OCI-LY7 (cell line): ENCODE data around the gene AGR3. TPM values are rescaled to one million over a fixed set of nuclear protein-coding genes. Genes with fewer than 3 reads are reported as not detected.

Source experiments
- BruUV-seq: library from RNA; stranded (reverse); fragments of 400-500 nt; replicated peaks from 2 replicates; lab custom pipeline; 2021; lab: Mats Ljungman, UMichigan
- CTCF ChIA-PET: fragments of 300-600 bp; sonication (Branson Sonifier 250); formaldehyde crosslinking; loops from one replicate; lab custom pipeline; 2022; ENCODE audit warnings: antibody characterized with exemption; ENCODE audit not compliant: unreplicated experiment; lab: Charles Lee
- POLR2A ChIA-PET: fragments of 300-600 bp; sonication (Branson Sonifier 250); formaldehyde crosslinking; loops from one replicate; lab custom pipeline; 2022; ENCODE audit warnings: antibody characterized with exemption; lab: Charles Lee
- DNase-seq: peaks from one replicate; pipeline ENCODE4 v3.0.0-alpha.2; 2015; ENCODE audit warnings: low spot score
- H2AFZ ChIP-seq: fragments of 200-600 bp; sonication (generic), shearing (Covaris generic); 2 replicates; pipeline ENCODE4 v1.6.1; 2014; ENCODE audit warnings: mild to moderate bottlenecking, antibody characterized with exemption, low read length, moderate library complexity
- H3K27ac ChIP-seq: fragments of 200-600 bp; sonication (generic); 2 replicates; pipeline ENCODE4 v1.5.1; 2014; ENCODE audit warnings: mixed run types, low read depth, mild to moderate bottlenecking, moderate library complexity, low read length, inconsistent platforms; ENCODE audit not compliant: poor library complexity, severe bottlenecking
- H3K36me3 ChIP-seq: fragments of 200-600 bp; sonication (generic); 2 replicates; pipeline ENCODE4 v1.6.1; 2014; ENCODE audit warnings: mild to moderate bottlenecking, antibody characterized with exemption, low read length, moderate library complexity, mixed read lengths; ENCODE audit not compliant: insufficient read depth
- H3K4me1 ChIP-seq: fragments of 200-600 bp; sonication (generic); 2 replicates; pipeline ENCODE4 v1.5.1; 2014; ENCODE audit warnings: mild to moderate bottlenecking, low read length; ENCODE audit not compliant: insufficient read depth, poor library complexity, severe bottlenecking
- H3K4me2 ChIP-seq: fragments of 200-600 bp; sonication (generic); 2 replicates; pipeline ENCODE4 v1.6.1; 2014; ENCODE audit warnings: mild to moderate bottlenecking, low read length
- H3K4me3 ChIP-seq: fragments of 200-600 bp; sonication (generic); 2 replicates; pipeline ENCODE4 v1.5.1; 2014; ENCODE audit warnings: mild to moderate bottlenecking, low read depth, low read length; ENCODE audit not compliant: poor library complexity, severe bottlenecking
- H3K79me2 ChIP-seq: fragments of 200-600 bp; sonication (generic); 2 replicates; pipeline ENCODE4 v1.6.1; 2016; ENCODE audit warnings: low read depth, mild to moderate bottlenecking, low read length, moderate library complexity, mixed read lengths; ENCODE audit not compliant: insufficient read depth
- H3K9me2 ChIP-seq: fragments of 200-600 bp; sonication (generic); 2 replicates; pipeline ENCODE4 v1.6.1; 2016; ENCODE audit warnings: mild to moderate bottlenecking, low read length, mixed read lengths; ENCODE audit not compliant: insufficient read depth
- H3K9me3 ChIP-seq: fragments of 200-600 bp; sonication (generic); 2 replicates; pipeline ENCODE4 v1.6.1; 2014; ENCODE audit warnings: mild to moderate bottlenecking, mixed run types, low read length, mixed read lengths
- H4K20me1 ChIP-seq: fragments of 200-600 bp; sonication (generic); 2 replicates; pipeline ENCODE4 v1.6.1; 2014; ENCODE audit warnings: mild to moderate bottlenecking, antibody characterized with exemption, low read length, moderate library complexity, mixed read lengths; ENCODE audit not compliant: insufficient read depth
- CTCF ChIP-seq: fragments of 200-600 bp; sonication (generic); conservative IDR thresholded peaks from 2 replicates; pipeline ENCODE4 v1.5.1; 2014; ENCODE audit warnings: mild to moderate bottlenecking, antibody characterized with exemption, low read length, moderate library complexity, mixed read lengths
- EZH2phosphoT487 ChIP-seq: fragments of 200-600 bp; sonication (generic); IDR thresholded peaks from 2 replicates; pipeline ENCODE4 v1.6.1; 2018; ENCODE audit warnings: low read depth, borderline replicate concordance, mild to moderate bottlenecking, mixed run types, antibody characterized with exemption, low read length, moderate library complexity, mixed read lengths
- intact Hi-C: fragments of 100-400 bp; cut with micrococcal nuclease; formaldehyde crosslinking; loops from one replicate; pipeline ENCODE4 v1.10.0; 2022; ENCODE audit not compliant: unreplicated experiment
- total RNA-seq, 2 experiments: library from RNA; depleted of rRNA in 1 of 2; stranded (reverse); fragments of >200 nt in 1 of 2; shearing (Covaris generic) in 1 of 2; gene quantifications; 2 replicates each; pipeline ENCODE4 v1.2.3, GENCODE V29; 2014 to 2022

Gene AGR3
- total RNA-seq, 2 experiments from 2014 or later = not detected

- H3K9me3 ChIP-seq = no peaks in the 10 kb centered on the region
- H2AFZ ChIP-seq = no peak overlapping the region
- CTCF ChIA-PET = no interaction called here
- intact Hi-C loops = no loop called here
- no peak overlapping the region for H3K4me2 ChIP-seq
- H3K9me2 ChIP-seq = no peaks in the 10 kb centered on the region
- H3K36me3 ChIP-seq = no peaks in the 10 kb centered on the region
- no peaks in the 10 kb centered on the region for H3K4me1 ChIP-seq
- no peak for DNase-seq
- no peaks in the 10 kb centered on the region for H3K79me2 ChIP-seq
- TF ChIP-seq EZH2phosphoT487 (no peak), CTCF (no peak)
- BruUV-seq = no TSS peak
- POLR2A ChIA-PET = interaction anchor here (0.6 kb wide), 2 partner anchors 185 to 212 kb away, joined by 3 read pairs; no protein-coding TSS in a partner anchor
- no peak overlapping the region for H3K27ac ChIP-seq
- H3K4me3 ChIP-seq = no peak overlapping the region
- no peaks in the 10 kb centered on the region for H4K20me1 ChIP-seq
These were observed 41.2 kb upstream of the AGR3 start for GRCh38 chr7:16923019-16923418.

GRCh38 chr7:16921644-16922257, 40.0 kb upstream of the AGR3 start:
- Histone ChIP-seq H3K27ac (no peak overlapping the region), H4K20me1 (no peaks in the 10 kb centered on the region), H3K9me2 (no peaks in the 10 kb centered on the region), H3K4me3 (no peak overlapping the region), H2AFZ (no peak overlapping the region), H3K9me3 (no peaks in the 10 kb centered on the region), H3K36me3 (no peaks in the 10 kb centered on the region), H3K4me1 (no peaks in the 10 kb centered on the region), H3K4me2 (no peak overlapping the region), H3K79me2 (no peaks in the 10 kb centered on the region)
- TF ChIP-seq EZH2phosphoT487 (no peak), CTCF (no peak)
- no peak for DNase-seq
- ChIA-PET CTCF (no interaction called here), POLR2A (interaction anchor here (0.7 kb wide), 1 partner anchor 90 kb away, joined by 3 read pairs; no protein-coding TSS in a partner anchor)
- intact Hi-C loops = no loop called here
- no TSS peak for BruUV-seq

- intact Hi-C loops = no loop called here
- no TSS peak for BruUV-seq
- Histone ChIP-seq H2AFZ (no peak overlapping the region), H3K4me3 (no peak overlapping the region), H3K4me2 (no peak overlapping the region), H4K20me1 (no peaks in the 10 kb centered on the region), H3K9me2 (no peaks in the 10 kb centered on the region), H3K4me1 (no peaks in the 10 kb centered on the region), H3K27ac (no peak overlapping the region), H3K9me3 (no peaks in the 10 kb centered on the region), H3K36me3 (no peaks in the 10 kb centered on the region), H3K79me2 (no peaks in the 10 kb centered on the region)
- TF ChIP-seq EZH2phosphoT487 = no peak
- TF ChIP-seq CTCF = no peak
- POLR2A ChIA-PET = interaction anchor here (0.6 to 0.7 kb wide), 2 partner anchors 90 to 209 kb away, joined by 3 to 4 read pairs; no protein-coding TSS in a partner anchor
- CTCF ChIA-PET = no interaction called here
- no peak for DNase-seq
These were observed 39.4 kb upstream of the AGR3 start for GRCh38 chr7:16921151-16921550.
